ENCODE results near the gene INPP5D.

INPP5D gene

GRCh38 chr2:233039846-233040530, 20.2 kb upstream of the INPP5D start:
- no peak overlapping the region for H3K14ac ChIP-seq (ENCODE audit: low read length)
- H2AFZ ChIP-seq (ENCODE audit: low read length) = no peak overlapping the region
- no peak overlapping the region for H3K9ac ChIP-seq (ENCODE audit: low read depth, low read length, poor library complexity)
- peaks cover 0 to 5% (median 0%) of the 10 kb centered on the region in 3 experiments for H3K27me3 ChIP-seq (ENCODE audit: control insufficient read depth in 3 of 3, insufficient read depth in 3 of 3, low read depth in 1 of 3, low read length in 3 of 3)
- peaks cover 0 to 8% of the 10 kb centered on the region in 2 donors for H3K9me3 ChIP-seq (replicated peaks in 1 of 2; ENCODE audit: control insufficient read depth in 2 of 2, insufficient read depth in 1 of 2, low read depth in 1 of 2, low read length in 2 of 2)
- no peak overlapping the region for H2BK15ac ChIP-seq (ENCODE audit: low read length)
- no peaks in the 10 kb centered on the region for H3K36me3 ChIP-seq (replicated peaks in 1 of 2; ENCODE audit: control insufficient read depth in 2 of 2, insufficient read depth in 2 of 2, low read length in 2 of 2)
- H3K79me1 ChIP-seq (ENCODE audit: low read depth, low read length) = peaks cover 3% of the 10 kb centered on the region
- no peak overlapping the region for H3K23ac ChIP-seq (ENCODE audit: low read depth, low read length, poor library complexity)
- no peak overlapping the region for H3K4me2 ChIP-seq (ENCODE audit: insufficient read depth, low read length, poor library complexity, severe bottlenecking)
- no peak overlapping the region for H2BK5ac ChIP-seq (ENCODE audit: low read length)
- WGBS, 2 donors (ENCODE audit: extremely low coverage in 2 of 2, insufficient read length in 2 of 2, insufficient replicate concordance in 1 of 2) = no CpG with 5 or more reads among the region's 10 CpGs
- H3K4ac ChIP-seq (ENCODE audit: low read length) = no peak overlapping the region
- H4K91ac ChIP-seq (ENCODE audit: low read depth, low read length, poor library complexity) = no peak overlapping the region
- H4K8ac ChIP-seq (ENCODE audit: low read depth, low read length) = no peak overlapping the region
- H2BK120ac ChIP-seq (ENCODE audit: low read depth, low read length) = no peak overlapping the region
- no peak for DNase-seq (ENCODE audit: low spot score)
- H3K27ac ChIP-seq (replicated peaks; ENCODE audit: low read length) = no peak overlapping the region
- no peak overlapping the region for H3K4me3 ChIP-seq (ENCODE audit: low read length in 2 of 2)
- no peak overlapping the region for H2AK5ac ChIP-seq (ENCODE audit: low read depth, low read length)
- H3K18ac ChIP-seq (ENCODE audit: low read length) = peak overlapping the region; percentile 32
- H2BK12ac ChIP-seq (ENCODE audit: low read length) = no peak overlapping the region
- peaks cover 0 to 2% of the 10 kb centered on the region in 2 donors for H3K4me1 ChIP-seq (ENCODE audit: control insufficient read depth in 2 of 2, insufficient read depth in 1 of 2, low read depth in 1 of 2, low read length in 2 of 2)

GRCh38 chr2:233040571-233040970, 19.6 kb upstream of the INPP5D start:
- Histone ChIP-seq H3K4me2 (ENCODE audit: insufficient read depth, low read length, poor library complexity, severe bottlenecking) (no peak overlapping the region), H3K79me1 (ENCODE audit: low read depth, low read length) (peaks cover 2% of the 10 kb centered on the region), H3K9ac (ENCODE audit: low read depth, low read length, poor library complexity) (no peak overlapping the region), H4K8ac (ENCODE audit: low read depth, low read length) (no peak overlapping the region), H3K23ac (ENCODE audit: low read depth, low read length, poor library complexity) (no peak overlapping the region), H3K27me3 (ENCODE audit: control insufficient read depth in 3 of 3, insufficient read depth in 3 of 3, low read depth in 1 of 3, low read length in 3 of 3) (peaks cover 0 to 10% (median 0%) of the 10 kb centered on the region in 3 experiments), H3K36me3 (replicated peaks in 1 of 2; ENCODE audit: control insufficient read depth in 2 of 2, insufficient read depth in 2 of 2, low read length in 2 of 2) (no peaks in the 10 kb centered on the region), H2AK5ac (ENCODE audit: low read depth, low read length) (no peak overlapping the region), H3K9me3 (replicated peaks in 1 of 2; ENCODE audit: control insufficient read depth in 2 of 2, insufficient read depth in 1 of 2, low read depth in 1 of 2, low read length in 2 of 2) (peaks cover 0 to 5% of the 10 kb centered on the region in 2 donors), H3K4ac (ENCODE audit: low read length) (no peak overlapping the region), H3K18ac (ENCODE audit: low read length) (no peak overlapping the region), H2AFZ (ENCODE audit: low read length) (no peak overlapping the region), H2BK5ac (ENCODE audit: low read length) (no peak overlapping the region), H2BK15ac (ENCODE audit: low read length) (no peak overlapping the region), H2BK120ac (ENCODE audit: low read depth, low read length) (no peak overlapping the region), H3K4me1 (ENCODE audit: control insufficient read depth in 2 of 2, insufficient read depth in 1 of 2, low read depth in 1 of 2, low read length in 2 of 2) (peaks cover 0 to 2% of the 10 kb centered on the region in 2 donors), H3K4me3 (ENCODE audit: low read length in 2 of 2) (no peak overlapping the region), H2BK12ac (ENCODE audit: low read length) (no peak overlapping the region), H3K14ac (ENCODE audit: low read length) (no peak overlapping the region), H4K91ac (ENCODE audit: low read depth, low read length, poor library complexity) (no peak overlapping the region), H3K27ac (replicated peaks; ENCODE audit: low read length) (no peak overlapping the region)
- DNase-seq (ENCODE audit: low spot score) = no peak
- no CpG with 5 or more reads among the region's 4 CpGs for WGBS, 2 donors (ENCODE audit: extremely low coverage in 2 of 2, insufficient read length in 2 of 2, insufficient replicate concordance in 1 of 2)

- Histone ChIP-seq H3K23ac (ENCODE audit: low read depth, low read length, poor library complexity) (no peak overlapping the region), H3K9me3 (replicated peaks in 1 of 2; ENCODE audit: control insufficient read depth in 2 of 2, insufficient read depth in 1 of 2, low read depth in 1 of 2, low read length in 2 of 2) (no peaks in the 10 kb centered on the region), H2AFZ (ENCODE audit: low read length) (no peak overlapping the region), H3K79me1 (ENCODE audit: low read depth, low read length) (no peaks in the 10 kb centered on the region), H3K4me2 (ENCODE audit: insufficient read depth, low read length, poor library complexity, severe bottlenecking) (no peak overlapping the region), H3K4ac (ENCODE audit: low read length) (no peak overlapping the region), H3K14ac (ENCODE audit: low read length) (no peak overlapping the region), H2BK12ac (ENCODE audit: low read length) (no peak overlapping the region), H3K4me1 (ENCODE audit: control insufficient read depth in 2 of 2, insufficient read depth in 1 of 2, low read depth in 1 of 2, low read length in 2 of 2) (peaks cover 0 to 2% of the 10 kb centered on the region in 2 donors), H3K36me3 (replicated peaks in 1 of 2; ENCODE audit: control insufficient read depth in 2 of 2, insufficient read depth in 2 of 2, low read length in 2 of 2) (no peaks in the 10 kb centered on the region), H3K9ac (ENCODE audit: low read depth, low read length, poor library complexity) (no peak overlapping the region), H2BK120ac (ENCODE audit: low read depth, low read length) (no peak overlapping the region), H4K8ac (ENCODE audit: low read depth, low read length) (no peak overlapping the region), H4K91ac (ENCODE audit: low read depth, low read length, poor library complexity) (no peak overlapping the region), H3K4me3 (ENCODE audit: low read length in 2 of 2) (no peak overlapping the region), H2AK5ac (ENCODE audit: low read depth, low read length) (no peak overlapping the region), H2BK5ac (ENCODE audit: low read length) (no peak overlapping the region), H3K27me3 (ENCODE audit: control insufficient read depth in 3 of 3, insufficient read depth in 3 of 3, low read depth in 1 of 3, low read length in 3 of 3) (peaks cover 0 to 16% (median 0%) of the 10 kb centered on the region in 3 experiments), H3K27ac (replicated peaks; ENCODE audit: low read length) (no peak overlapping the region), H2BK15ac (ENCODE audit: low read length) (no peak overlapping the region), H3K18ac (ENCODE audit: low read length) (no peak overlapping the region)
- DNase-seq (ENCODE audit: low spot score) = no peak
- no CpG with 5 or more reads among the region's 10 CpGs for WGBS, 2 donors (ENCODE audit: extremely low coverage in 2 of 2, insufficient read length in 2 of 2, insufficient replicate concordance in 1 of 2)
These were observed 18.3 kb upstream of the INPP5D start for GRCh38 chr2:233041722-233042323.

GRCh38 chr2:233042549-233042948, 17.6 kb upstream of the INPP5D start:
- no peak overlapping the region for H3K4ac ChIP-seq (ENCODE audit: low read length)
- H2AK5ac ChIP-seq (ENCODE audit: low read depth, low read length) = no peak overlapping the region
- no peaks in the 10 kb centered on the region for H3K79me1 ChIP-seq (ENCODE audit: low read depth, low read length)
- H2BK12ac ChIP-seq (ENCODE audit: low read length) = no peak overlapping the region
- no peaks in the 10 kb centered on the region for H3K9me3 ChIP-seq (replicated peaks in 1 of 2; ENCODE audit: control insufficient read depth in 2 of 2, insufficient read depth in 1 of 2, low read depth in 1 of 2, low read length in 2 of 2)
- no peak overlapping the region for H2BK15ac ChIP-seq (ENCODE audit: low read length)
- no peak overlapping the region for H2BK5ac ChIP-seq (ENCODE audit: low read length)
- H3K4me1 ChIP-seq (ENCODE audit: control insufficient read depth in 2 of 2, insufficient read depth in 1 of 2, low read depth in 1 of 2, low read length in 2 of 2) = peaks cover 0 to 2% of the 10 kb centered on the region in 2 donors
- peaks cover 0 to 16% (median 0%) of the 10 kb centered on the region in 3 experiments for H3K27me3 ChIP-seq (ENCODE audit: control insufficient read depth in 3 of 3, insufficient read depth in 3 of 3, low read depth in 1 of 3, low read length in 3 of 3)
- H2BK120ac ChIP-seq (ENCODE audit: low read depth, low read length) = no peak overlapping the region
- no peak overlapping the region for H3K23ac ChIP-seq (ENCODE audit: low read depth, low read length, poor library complexity)
- no peak overlapping the region for H3K4me2 ChIP-seq (ENCODE audit: insufficient read depth, low read length, poor library complexity, severe bottlenecking)
- no peak overlapping the region for H3K4me3 ChIP-seq (ENCODE audit: low read length in 2 of 2)
- H2AFZ ChIP-seq (ENCODE audit: low read length) = no peak overlapping the region
- H3K9ac ChIP-seq (ENCODE audit: low read depth, low read length, poor library complexity) = no peak overlapping the region
- no peak for DNase-seq (ENCODE audit: low spot score)
- no peak overlapping the region for H4K91ac ChIP-seq (ENCODE audit: low read depth, low read length, poor library complexity)
- no CpG with 5 or more reads among the region's 9 CpGs for WGBS, 2 donors (ENCODE audit: extremely low coverage in 2 of 2, insufficient read length in 2 of 2, insufficient replicate concordance in 1 of 2)
- H3K14ac ChIP-seq (ENCODE audit: low read length) = no peak overlapping the region
- no peak overlapping the region for H3K27ac ChIP-seq (replicated peaks; ENCODE audit: low read length)
- no peak overlapping the region for H3K18ac ChIP-seq (ENCODE audit: low read length)
- H4K8ac ChIP-seq (ENCODE audit: low read depth, low read length) = no peak overlapping the region
- no peaks in the 10 kb centered on the region for H3K36me3 ChIP-seq (replicated peaks in 1 of 2; ENCODE audit: control insufficient read depth in 2 of 2, insufficient read depth in 2 of 2, low read length in 2 of 2)

All from neuronal stem cell (in vitro differentiated cells).